MG63 (cell line): ENCODE measurements around the gene KISS1. TPM values are rescaled to one million over a fixed set of nuclear protein-coding genes. Genes with fewer than 3 reads are reported as not detected.

Experiments
- DNase-seq: peaks from one replicate; pipeline ENCODE4 v3.0.0-alpha.2; 2020
- H3K27me3 ChIP-seq: fragments of 250-450 bp; sonication (Bioruptor Pico); 2 replicates; pipeline ENCODE4 v1.5.1; 2020; ENCODE audit warnings: mild to moderate bottlenecking, moderate library complexity
- H3K36me3 ChIP-seq: fragments of 250-450 bp; sonication (Bioruptor Pico); 2 replicates; pipeline ENCODE4 v1.5.1; 2020; ENCODE audit warnings: mild to moderate bottlenecking, moderate library complexity
- H3K4me3 ChIP-seq: fragments of 250-450 bp; sonication (Bioruptor Pico); 2 replicates; pipeline ENCODE4 v1.5.1; 2020; ENCODE audit warnings: mild to moderate bottlenecking, moderate library complexity
- H3K9me3 ChIP-seq: fragments of 250-450 bp; sonication (Bioruptor Pico); 2 replicates; pipeline ENCODE4 v1.5.1; 2020; ENCODE audit warnings: mild to moderate bottlenecking, moderate library complexity
- total RNA-seq: library from RNA; depleted of rRNA; stranded (reverse); fragments of >200 nt; shearing (Covaris generic); gene quantifications from 2 replicates; pipeline ENCODE4 v1.2.3, GENCODE V29; 2014; ENCODE audit warnings: low replicate concordance

KISS1 gene
- total RNA-seq, 1 experiment from 2014 or later: not detected

GRCh38 chr1:204222764-204223055 lies 26.4 kb upstream of the KISS1 start:
- Histone ChIP-seq H3K9me3 (no peaks in the 10 kb centered on the region), H3K4me3 (no peak overlapping the region)

DNA sequence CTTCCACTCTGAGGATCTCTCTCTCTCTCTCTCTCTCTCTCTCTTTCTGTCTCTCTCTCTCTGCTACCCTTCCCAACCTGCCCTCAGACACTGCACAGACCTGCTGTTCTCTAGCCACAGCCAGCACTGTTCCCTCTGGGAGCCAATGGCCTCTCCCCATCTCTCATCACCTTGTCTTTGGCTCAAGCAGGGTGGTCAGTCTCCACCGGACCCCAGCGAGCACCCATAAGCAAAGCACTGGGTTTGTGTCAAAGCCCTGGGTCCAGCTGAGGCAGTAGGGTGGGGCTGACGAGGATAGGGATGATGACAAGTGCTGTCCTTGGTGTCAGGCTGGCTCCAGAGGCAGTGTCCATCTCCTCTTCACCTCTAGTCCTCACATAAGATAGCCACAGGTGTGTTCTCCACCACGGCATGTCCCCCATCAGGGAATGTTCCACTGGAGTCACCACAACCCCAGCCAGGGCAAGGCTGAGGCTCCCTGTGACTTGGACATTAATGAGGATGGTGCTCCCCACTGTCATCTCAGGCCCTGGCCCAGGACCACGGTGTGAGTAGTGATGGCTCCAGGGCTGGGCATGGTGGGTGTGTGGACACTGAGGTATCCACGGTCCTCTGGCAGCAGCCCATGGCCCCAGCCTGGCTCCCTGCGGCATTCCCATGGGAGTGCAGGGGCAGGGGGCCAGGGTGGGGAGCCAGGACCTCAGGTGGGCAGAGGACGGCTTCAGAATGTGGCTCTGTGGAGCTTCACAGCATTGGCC lies 25.9 kb upstream of the KISS1 start:
- DNase-seq: no peak
- Histone ChIP-seq H3K27me3 (no peaks in the 10 kb centered on the region), H3K36me3 (no peaks in the 10 kb centered on the region), H3K4me3 (no peak overlapping the region), H3K9me3 (no peaks in the 10 kb centered on the region)

More at GRCh38 chr1:204222764-204223055, 26.4 kb upstream of the KISS1 start:
- Histone ChIP-seq H3K27me3 (no peaks in the 10 kb centered on the region), H3K36me3 (no peaks in the 10 kb centered on the region)
- DNase-seq: no peak

GRCh38 chr1:204221271-204221670 lies 25.0 kb upstream of the KISS1 start:
- Histone ChIP-seq H3K4me3 (no peak overlapping the region), H3K27me3 (no peaks in the 10 kb centered on the region), H3K36me3 (no peaks in the 10 kb centered on the region), H3K9me3 (no peaks in the 10 kb centered on the region)
- DNase-seq: no peak

- H3K27me3 ChIP-seq: peaks cover 4% of the 10 kb centered on the region; the same call in 1 of the 2 replicates
Observed at GRCh38 chr1:204219971-204220616, 23.8 kb upstream of the KISS1 start.

DNA sequence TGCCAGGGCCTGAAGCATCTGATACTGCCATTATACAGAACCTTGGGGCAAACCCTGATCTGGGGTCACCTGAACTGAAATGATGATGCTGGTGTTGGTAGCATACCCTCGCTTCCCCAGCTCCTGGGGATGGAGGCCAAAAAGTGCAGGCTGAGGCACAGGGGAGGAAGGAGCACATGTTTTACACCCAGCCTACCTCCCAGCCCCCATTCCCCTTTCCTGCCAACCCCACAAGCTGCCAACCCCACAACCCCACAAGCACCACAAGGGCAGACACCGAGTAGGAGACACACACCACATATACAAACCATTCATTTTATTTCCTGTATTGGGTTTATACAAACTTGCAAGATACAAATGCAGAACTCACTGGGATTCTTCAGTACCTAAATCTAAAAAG lies 22.3 kb upstream of the KISS1 start:
- peaks cover 4% of the 10 kb centered on the region; the same call in 1 of the 2 replicates for H3K27me3 ChIP-seq

More at GRCh38 chr1:204219971-204220616, 23.8 kb upstream of the KISS1 start:
- Histone ChIP-seq H3K9me3 (no peaks in the 10 kb centered on the region), H3K36me3 (no peaks in the 10 kb centered on the region), H3K4me3 (no peak overlapping the region)
- DNase-seq: no peak

GRCh38 chr1:204217648-204218000 lies 21.3 kb upstream of the KISS1 start:
- Histone ChIP-seq H3K4me3 (no peak overlapping the region), H3K36me3 (no peaks in the 10 kb centered on the region), H3K27me3 (peaks cover 4% of the 10 kb centered on the region; the same call in 1 of the 2 replicates), H3K9me3 (no peaks in the 10 kb centered on the region)
- no peak for DNase-seq

More for the DNA sequence above, 22.3 kb upstream of the KISS1 start:
- Histone ChIP-seq H3K9me3 (no peaks in the 10 kb centered on the region), H3K36me3 (no peaks in the 10 kb centered on the region), H3K4me3 (no peak overlapping the region)
- no peak for DNase-seq

- Histone ChIP-seq H3K9me3 (no peaks in the 10 kb centered on the region), H3K4me3 (no peak overlapping the region), H3K27me3 (peaks cover 4% of the 10 kb centered on the region; the same call in 1 of the 2 replicates), H3K36me3 (no peaks in the 10 kb centered on the region)
- DNase-seq: no peak
Observed at GRCh38 chr1:204216880-204217647, 20.8 kb upstream of the KISS1 start.

- no peaks in the 10 kb centered on the region for H3K9me3 ChIP-seq
Observed at GRCh38 chr1:204216236-204216635, 19.9 kb upstream of the KISS1 start.

DNA sequence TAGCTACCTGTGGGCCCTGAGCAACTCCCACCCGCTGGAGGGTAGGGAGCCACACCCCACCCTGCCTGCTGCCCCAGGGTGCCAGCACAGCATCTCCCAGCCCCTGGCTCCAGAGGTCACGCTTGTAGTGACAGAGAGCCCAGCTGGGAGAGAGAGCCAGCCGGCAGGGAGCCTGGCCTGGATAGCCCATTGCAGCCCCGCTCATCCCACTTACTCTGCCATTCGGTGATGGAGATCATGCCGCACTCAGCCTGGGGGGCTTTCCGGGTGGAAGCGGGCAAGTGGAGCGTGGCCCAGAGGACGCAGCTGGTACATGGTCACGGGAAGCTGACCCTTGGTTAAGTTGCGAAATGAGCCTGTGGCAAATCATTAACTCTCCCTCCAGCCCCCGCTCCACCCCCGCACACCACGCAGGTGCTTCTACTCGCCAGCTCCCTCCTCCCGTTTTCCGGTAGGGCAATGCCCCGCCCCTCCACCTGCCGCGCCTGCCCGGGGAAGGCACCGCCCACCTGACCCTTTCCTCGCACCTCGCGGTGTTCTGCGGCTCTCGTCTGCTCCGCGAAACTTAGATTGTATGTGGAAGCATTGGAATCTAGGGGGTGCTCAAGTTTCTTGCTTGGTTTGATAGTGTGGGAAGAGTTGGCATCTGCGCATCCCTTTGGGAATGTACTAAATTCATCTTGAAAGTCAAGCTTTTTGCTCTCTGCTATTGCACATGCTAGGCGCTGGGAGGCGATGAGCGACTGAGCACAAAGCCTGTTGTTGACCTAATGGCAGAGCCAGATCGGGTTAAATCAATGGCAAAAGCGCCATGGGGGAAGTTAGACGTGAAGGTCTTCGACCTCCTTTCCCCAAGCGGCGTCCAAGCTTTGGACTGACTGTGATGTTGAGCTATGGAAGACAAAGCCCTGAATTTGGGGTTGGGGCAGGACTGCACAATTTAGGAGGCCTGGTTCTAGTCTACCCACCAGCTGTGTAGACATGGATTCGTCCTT lies 17.7 kb upstream of the KISS1 start, which contains the start of gene GOLT1A:
Gene GOLT1A, minus strand, starts transcription at position 321 of the 995 bp plus-strand sequence. Its CDS starts 82 bp downstream, at position 239.
- Histone ChIP-seq H3K36me3 (no peaks in the 10 kb centered on the region), H3K27me3 (peaks cover 8% of the 10 kb centered on the region), H3K4me3 (no peak within 1 kb of the TSS), H3K9me3 (no peaks in the 10 kb centered on the region)
- DNase-seq: peak; percentile 74

More at GRCh38 chr1:204216236-204216635, 19.9 kb upstream of the KISS1 start:
- Histone ChIP-seq H3K36me3 (no peaks in the 10 kb centered on the region), H3K4me3 (no peak overlapping the region), H3K27me3 (peaks cover 4% of the 10 kb centered on the region; the same call in 1 of the 2 replicates)
- no peak for DNase-seq

GRCh38 chr1:204212715-204213114 lies 16.4 kb upstream of the KISS1 start:
- H3K4me3 ChIP-seq: no peak overlapping the region
- H3K36me3 ChIP-seq: no peaks in the 10 kb centered on the region
- no peaks in the 10 kb centered on the region for H3K9me3 ChIP-seq
- no peak for DNase-seq
- peaks cover 8% of the 10 kb centered on the region for H3K27me3 ChIP-seq

- no peaks in the 10 kb centered on the region for H3K36me3 ChIP-seq
- DNase-seq: no peak
Observed at GRCh38 chr1:204211046-204211445, 14.8 kb upstream of the KISS1 start.

GRCh38 chr1:204207136-204207616 lies 10.9 kb upstream of the KISS1 start:
- Histone ChIP-seq H3K36me3 (no peaks in the 10 kb centered on the region), H3K4me3 (no peak overlapping the region), H3K27me3 (peaks cover 41% of the 10 kb centered on the region), H3K9me3 (no peaks in the 10 kb centered on the region)
- DNase-seq: peak; percentile 50

More at GRCh38 chr1:204211046-204211445, 14.8 kb upstream of the KISS1 start:
- Histone ChIP-seq H3K27me3 (peaks cover 23% of the 10 kb centered on the region), H3K4me3 (no peak overlapping the region), H3K9me3 (no peaks in the 10 kb centered on the region)

DNA sequence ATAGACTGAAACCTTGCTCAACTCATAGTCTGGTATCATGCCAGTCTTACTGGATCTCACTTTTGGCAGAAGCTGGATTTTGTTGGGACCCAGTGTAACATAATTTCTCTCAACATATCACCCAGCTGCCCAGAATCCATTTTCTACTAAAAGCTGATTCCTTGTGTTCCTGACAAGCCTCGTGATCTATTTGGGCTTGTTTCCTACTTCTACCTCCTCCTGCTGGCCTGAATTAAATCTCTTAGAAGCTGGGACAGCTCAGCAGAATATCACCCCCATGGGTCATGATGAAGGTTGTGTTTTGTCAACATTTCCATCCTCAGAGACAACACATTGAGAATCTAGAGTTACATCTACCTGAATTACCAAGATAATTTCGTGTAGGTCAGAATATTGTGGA lies 9.8 kb upstream of the KISS1 start:
- peaks cover 41% of the 10 kb centered on the region for H3K27me3 ChIP-seq
- DNase-seq: no peak

GRCh38 chr1:204205486-204205885 lies 9.2 kb upstream of the KISS1 start:
- Histone ChIP-seq H3K4me3 (no peak overlapping the region), H3K36me3 (no peaks in the 10 kb centered on the region), H3K27me3 (peaks cover 39% of the 10 kb centered on the region), H3K9me3 (no peaks in the 10 kb centered on the region)
- no peak for DNase-seq

More for the DNA sequence above, 9.8 kb upstream of the KISS1 start:
- no peak overlapping the region for H3K4me3 ChIP-seq
- no peaks in the 10 kb centered on the region for H3K9me3 ChIP-seq
- no peaks in the 10 kb centered on the region for H3K36me3 ChIP-seq

DNA sequence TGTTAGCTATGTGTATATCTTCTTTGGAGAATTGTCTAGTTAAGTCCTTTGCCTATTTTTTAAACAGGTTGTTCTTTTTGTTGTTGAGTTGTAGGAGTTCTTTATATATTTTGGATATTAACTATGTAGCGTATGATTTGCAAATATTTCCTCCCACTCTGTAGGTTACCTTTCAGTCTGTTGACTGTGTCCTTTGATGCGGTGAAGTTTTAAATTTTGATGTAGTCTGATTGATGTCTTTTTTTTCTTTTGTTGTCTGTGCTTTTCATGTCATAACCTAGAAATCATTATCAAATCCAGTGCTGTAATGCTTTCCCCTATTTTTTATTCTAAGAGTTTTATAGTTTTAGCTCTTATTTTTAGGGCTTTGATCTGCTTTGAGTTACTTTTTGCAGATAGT lies 8.7 kb upstream of the KISS1 start:
- H3K36me3 ChIP-seq: no peaks in the 10 kb centered on the region
- peaks cover 37% of the 10 kb centered on the region for H3K27me3 ChIP-seq

DNA sequence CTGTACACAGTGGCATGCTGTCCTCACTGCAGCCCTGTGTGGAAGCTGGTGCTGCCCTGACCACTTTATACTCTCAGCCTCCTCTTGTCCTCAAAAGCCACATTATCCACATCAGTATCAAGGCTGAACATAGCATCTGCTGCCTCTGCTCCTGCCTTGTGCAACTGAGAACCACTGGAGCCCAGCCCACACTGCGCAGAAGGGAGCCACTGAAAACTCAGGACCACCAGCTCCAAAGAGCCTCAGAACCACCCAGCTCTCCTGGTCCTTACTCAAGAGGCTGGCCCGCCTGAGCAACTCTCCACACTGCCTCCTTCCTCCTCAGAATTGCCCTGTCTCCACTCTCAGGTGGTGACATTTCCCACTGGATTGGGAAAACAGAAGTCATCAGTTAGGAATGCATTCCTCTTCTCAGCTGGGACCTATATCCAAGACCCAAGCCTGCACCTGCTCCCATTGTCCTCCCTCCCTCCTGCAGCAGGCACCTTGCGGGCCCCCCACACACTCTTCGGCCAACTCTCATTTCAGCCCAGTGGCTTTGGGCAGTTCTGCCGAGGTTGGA lies 7.0 kb upstream of the KISS1 start:
- H3K9me3 ChIP-seq: no peaks in the 10 kb centered on the region
- no peaks in the 10 kb centered on the region for H3K36me3 ChIP-seq
- no peak overlapping the region for H3K4me3 ChIP-seq
- H3K27me3 ChIP-seq: peaks cover 37% of the 10 kb centered on the region
- no peak for DNase-seq

More for the DNA sequence above, 8.7 kb upstream of the KISS1 start:
- Histone ChIP-seq H3K4me3 (no peak overlapping the region), H3K9me3 (no peaks in the 10 kb centered on the region)
- DNase-seq: no peak
